ENCODE results near the gene MOB3C.

MOB3C gene

GRCh38 chr1:46596036-46596435 is 20.6 kb downstream of the MOB3C start:
- TF ChIP-seq, protein P1, sequence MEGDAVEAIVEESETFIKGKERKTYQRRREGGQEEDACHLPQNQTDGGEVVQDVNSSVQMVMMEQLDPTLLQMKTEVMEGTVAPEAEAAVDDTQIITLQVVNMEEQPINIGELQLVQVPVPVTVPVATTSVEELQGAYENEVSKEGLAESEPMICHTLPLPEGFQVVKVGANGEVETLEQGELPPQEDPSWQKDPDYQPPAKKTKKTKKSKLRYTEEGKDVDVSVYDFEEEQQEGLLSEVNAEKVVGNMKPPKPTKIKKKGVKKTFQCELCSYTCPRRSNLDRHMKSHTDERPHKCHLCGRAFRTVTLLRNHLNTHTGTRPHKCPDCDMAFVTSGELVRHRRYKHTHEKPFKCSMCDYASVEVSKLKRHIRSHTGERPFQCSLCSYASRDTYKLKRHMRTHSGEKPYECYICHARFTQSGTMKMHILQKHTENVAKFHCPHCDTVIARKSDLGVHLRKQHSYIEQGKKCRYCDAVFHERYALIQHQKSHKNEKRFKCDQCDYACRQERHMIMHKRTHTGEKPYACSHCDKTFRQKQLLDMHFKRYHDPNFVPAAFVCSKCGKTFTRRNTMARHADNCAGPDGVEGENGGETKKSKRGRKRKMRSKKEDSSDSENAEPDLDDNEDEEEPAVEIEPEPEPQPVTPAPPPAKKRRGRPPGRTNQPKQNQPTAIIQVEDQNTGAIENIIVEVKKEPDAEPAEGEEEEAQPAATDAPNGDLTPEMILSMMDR (IDR thresholded peaks at IDR 0.05) = no peak

- TF ChIP-seq, protein P1 (IDR thresholded peaks at IDR 0.05) = no peak
These were observed 21.5 kb downstream of the MOB3C start for GRCh38 chr1:46595127-46595526.

- TF ChIP-seq, protein P1 (IDR thresholded peaks at IDR 0.05) = no peak
These were observed 22.5 kb downstream of the MOB3C start for GRCh38 chr1:46594063-46594462.

DNA sequence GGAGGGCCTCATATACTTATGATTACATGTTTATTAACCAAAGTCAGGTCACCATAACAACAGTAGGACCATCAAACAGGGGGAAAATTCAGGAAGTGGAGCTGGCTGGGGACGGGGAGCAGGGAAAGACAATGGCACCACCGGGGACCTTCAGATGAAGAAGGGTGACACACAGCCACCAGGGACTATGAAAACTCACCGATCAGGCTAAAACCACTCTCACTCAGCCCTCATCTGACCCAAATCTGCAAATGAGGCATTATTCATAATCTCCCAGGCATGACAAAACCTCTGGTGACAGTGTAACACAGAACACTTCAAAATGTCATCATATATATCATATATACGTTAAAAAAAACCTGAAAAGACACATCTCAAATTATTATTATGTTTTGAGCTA is 23.8 kb downstream of the MOB3C start:
- TF ChIP-seq, protein P1 (IDR thresholded peaks at IDR 0.05) = no peak

- TF ChIP-seq, protein P1 (IDR thresholded peaks at IDR 0.05) = no peak
These were observed 27.1 kb downstream of the MOB3C start for GRCh38 chr1:46589529-46589928.

GRCh38 chr1:46587069-46587468 is 29.5 kb downstream of the MOB3C start:
- TF ChIP-seq, protein P1 (IDR thresholded peaks at IDR 0.05) = no peak

GRCh38 chr1:46585312-46585938 is 31.2 kb downstream of the MOB3C start:
- TF ChIP-seq, protein P1 (IDR thresholded peaks at IDR 0.05) = no peak

GRCh38 chr1:46583494-46583893 is 33.1 kb downstream of the MOB3C start:
- TF ChIP-seq, protein P1 (IDR thresholded peaks at IDR 0.05) = no peak
